Activated CD4-positive, alpha-beta T cell treated with anti-CD3 and anti-CD28 coated beads, Interleukin-2, amount 50 U/mL, for 4 hours (primary cell): ENCODE results near the gene VENTX.

ENCODE experiments used
- DNase-seq, 2 experiments: peaks; one replicate each; pipeline ENCODE4 v3.0.0-alpha.2; 2020

VENTX gene

DNA sequence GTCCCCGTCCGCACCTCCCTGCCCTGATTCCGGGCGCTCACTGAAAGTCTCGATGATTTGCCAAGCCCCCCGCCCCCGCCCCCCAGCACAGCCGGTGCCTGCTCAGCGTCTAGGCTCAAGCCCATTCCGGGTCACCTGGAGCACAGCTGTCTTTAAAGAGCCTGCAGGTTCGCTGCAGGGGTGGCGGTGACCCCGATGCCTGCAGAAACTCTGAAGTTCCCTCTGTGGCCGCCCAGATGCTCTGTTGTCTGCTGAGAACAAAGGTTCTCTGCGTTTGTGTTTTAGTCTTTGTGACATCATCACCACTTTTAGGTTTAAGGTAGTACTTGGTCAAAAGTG, 780 bp downstream of the VENTX start:
- no peak for DNase-seq

DNA sequence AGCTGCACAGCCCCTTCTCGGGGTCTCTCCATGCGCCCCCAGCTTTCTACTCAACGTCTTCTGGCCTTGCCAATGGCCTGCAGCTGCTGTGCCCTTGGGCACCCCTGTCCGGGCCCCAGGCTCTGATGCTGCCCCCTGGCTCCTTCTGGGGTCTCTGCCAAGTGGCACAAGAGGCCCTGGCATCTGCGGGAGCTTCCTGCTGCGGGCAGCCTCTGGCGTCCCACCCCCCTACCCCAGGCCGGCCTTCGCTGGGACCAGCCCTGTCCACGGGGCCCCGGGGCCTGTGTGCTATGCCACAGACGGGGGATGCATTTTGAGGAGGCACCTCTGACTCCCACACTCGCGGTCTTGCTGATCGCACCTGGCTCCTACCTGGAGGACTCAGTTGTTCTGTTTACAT, 2.3 kb downstream of the VENTX start:
- DNase-seq, result no peak

DNA sequence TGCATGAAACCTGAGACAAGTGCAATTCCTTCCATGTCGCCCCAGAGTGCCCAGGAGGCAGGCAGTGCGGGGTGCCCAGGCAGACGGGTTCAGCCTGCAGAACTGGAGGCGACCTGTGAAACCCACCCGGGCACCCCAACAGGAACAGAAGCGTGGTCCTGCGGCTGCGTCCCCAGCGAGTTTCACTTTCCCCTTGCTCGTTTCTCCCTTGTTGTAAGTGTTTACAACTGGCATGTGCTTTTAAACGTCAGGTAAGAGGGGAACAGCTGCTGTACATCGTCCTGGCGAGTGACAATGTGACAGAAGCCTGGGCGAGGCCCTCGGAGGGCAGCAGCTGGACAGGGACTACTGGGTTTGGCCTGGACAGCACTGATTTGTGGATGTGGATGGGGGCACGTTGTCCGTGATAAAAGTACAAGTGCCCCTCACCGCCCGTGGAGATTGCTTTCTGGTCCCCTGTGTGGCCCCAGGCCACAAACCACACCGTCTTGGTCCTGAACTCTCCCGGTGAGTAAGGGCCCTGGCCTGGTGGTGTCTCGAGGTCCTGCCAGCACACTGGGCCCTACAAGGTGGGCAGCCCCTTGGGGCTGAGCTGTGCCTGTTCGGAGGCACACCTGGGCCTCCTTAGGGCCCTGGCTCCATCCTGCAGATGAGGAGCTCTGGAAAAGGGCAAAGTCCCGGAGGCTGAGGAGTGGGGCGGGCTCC, 4.0 kb downstream of the VENTX start:
- no peak for DNase-seq

DNA sequence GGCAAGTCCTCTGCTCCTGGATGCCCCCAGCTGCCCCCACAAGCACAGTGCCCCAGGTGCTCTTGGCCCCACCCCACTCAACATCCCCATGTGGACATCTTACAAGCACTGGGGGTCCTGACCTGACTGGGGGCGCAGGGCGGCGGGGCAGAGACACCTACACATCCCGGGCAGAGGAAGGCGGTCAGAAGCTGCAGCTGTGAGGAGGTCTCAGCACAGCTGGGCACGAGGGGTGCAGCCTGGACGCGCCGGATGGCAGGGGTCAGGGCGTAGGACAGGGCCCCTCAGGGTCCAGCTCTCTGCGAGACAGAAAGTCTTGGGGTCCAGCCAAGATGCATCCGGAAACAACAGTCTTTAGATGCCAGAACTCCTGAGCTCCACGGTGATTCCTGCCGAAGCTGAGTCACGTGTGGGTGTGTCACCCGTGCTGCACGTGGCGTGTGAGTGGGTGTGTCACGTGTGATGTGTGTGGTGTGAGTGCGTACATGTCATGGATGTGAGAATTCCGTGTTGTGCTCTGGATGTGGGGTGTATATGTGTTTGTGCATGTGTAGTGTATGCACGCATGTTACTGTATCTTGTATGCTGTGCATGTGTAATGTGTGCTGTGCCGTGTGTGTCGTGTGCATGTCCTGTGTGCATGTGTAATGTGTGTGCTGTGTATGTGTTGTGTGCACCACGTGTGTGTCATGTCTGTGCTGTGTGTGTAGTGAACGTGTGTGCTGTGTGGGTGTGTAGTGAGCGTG, 5.1 kb downstream of the VENTX start:
- DNase-seq, result no peak

DNA sequence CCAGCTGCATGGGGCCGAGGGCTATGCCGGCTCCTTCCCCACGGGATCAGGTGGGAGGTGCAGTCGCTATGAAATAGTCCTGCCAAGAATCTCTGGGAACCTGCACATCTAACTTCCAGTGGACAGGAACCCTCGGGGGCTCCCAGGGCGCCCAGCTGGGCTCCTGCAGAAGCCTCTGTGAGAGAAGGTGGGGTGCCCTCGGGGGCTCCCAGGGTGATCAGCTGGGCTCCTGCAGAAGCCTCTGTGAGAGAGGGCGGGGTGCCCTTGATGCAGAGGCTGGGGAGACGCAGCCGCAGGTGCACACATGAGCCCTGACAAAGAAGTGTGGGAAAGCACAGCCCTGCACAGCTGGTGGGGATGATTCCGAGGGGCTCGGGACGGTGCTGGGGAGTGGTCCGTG, 5.9 kb downstream of the VENTX start:
- no peak for DNase-seq

DNA sequence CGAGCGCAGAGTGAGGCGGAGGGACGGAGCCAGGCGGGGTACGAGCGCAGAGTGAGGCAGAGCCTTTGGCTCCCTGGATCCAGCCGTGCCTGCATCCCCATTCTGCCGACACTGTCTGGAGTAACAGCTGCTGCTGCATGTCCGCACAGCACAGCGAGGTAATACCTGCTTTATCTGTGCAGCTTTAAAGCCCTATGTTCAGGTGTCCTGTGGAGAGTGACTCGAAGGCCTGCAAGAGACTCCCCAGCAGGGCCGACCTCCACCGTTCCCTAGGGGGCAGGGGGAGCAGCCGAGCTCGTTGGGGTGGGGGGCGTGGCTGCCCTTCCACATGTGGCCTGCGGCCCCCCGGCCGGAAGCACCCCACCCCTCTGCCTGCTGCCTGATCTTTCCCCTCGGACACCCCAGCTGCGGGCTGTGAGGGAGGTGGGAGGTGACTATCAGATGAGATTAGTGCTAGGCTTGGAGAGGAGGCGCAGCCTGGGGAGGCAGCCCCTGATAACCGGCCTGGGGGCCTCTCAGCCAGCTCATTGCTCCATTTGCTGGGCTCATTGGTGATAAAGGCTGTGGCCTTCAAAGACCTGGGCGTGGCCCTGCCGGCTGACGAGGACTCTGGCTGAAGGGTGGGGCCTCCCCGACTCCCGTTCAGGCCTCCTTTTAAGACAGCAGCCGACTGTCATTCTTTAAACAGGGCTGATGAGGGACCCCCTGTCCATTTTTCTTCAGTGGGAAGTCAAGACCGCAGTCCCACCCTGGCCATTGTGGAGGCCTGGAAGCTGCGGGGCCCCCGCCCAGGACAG, 8.0 kb downstream of the VENTX start:
- DNase-seq, result no peak

DNA sequence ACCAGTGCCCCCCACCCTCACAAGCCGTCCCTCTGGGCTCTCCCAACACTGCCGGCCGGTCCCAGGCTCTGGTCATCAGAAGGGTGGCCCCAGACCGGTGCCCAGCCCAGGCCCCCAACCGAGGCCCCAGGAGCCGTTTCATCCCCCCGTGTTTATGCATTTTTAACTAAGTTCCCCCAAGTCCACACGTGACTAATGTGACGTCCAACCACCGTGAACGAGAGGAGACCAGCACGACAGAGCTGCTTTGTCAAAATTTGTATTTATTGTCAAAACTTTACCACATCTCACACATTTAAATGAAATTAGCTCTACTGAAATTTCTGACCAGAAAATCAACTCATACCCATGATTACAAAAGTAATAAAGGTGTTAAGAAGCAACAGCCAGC, 8.6 kb downstream of the VENTX start:
- no peak for DNase-seq

DNA sequence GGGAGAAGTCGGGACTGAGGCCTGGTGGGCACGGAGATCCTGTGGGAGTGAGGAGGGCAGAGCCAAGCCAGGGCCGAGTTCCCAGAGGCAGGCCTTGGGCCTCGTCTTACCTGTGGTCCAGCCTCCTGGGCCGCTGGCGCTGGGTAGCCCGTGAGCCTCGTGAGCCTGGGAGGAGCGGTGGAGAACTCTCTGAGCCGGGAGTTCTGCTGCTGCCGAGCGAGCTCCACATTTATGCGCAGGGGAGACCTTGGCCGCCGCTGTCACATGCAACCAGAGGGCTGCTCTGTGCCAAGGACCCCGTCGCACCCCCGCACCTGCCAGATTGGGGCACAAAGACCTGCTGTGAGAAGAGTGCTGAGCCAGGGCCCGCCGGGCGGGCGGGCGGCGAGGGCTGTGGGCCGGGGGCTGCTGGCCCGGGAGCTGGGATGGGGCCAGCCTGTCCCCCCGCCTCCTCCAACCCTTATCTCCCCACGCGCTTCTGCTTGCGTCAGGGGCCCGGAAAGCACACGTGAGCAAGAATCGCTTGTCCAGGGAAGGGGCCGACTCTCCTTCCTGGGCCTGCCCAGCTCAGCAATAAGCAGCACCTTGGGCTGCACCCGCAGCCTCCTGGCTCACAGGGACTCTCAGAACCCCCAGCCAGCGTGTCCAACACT, 10.2 kb downstream of the VENTX start:
- no peak for DNase-seq

DNA sequence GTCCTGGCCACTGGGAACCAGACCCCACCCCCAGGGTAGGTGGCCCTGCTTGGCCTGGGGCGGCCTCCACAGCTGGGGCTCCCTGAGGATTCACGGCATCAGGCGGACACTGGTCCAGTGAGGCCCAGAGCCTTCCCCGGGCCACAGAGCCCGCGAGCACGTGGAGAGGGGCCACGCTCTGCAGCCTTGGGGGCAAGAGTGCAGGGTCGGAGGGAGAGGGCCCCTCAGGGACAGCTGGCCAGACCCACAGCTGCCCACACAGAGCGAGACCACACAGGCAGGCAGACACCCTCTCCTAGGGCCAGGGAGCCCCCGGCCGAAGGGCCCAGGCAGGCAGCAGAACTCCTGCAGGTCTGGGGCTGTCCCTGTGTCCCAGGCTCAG, 10.7 kb downstream of the VENTX start:
- no peak for DNase-seq

DNA sequence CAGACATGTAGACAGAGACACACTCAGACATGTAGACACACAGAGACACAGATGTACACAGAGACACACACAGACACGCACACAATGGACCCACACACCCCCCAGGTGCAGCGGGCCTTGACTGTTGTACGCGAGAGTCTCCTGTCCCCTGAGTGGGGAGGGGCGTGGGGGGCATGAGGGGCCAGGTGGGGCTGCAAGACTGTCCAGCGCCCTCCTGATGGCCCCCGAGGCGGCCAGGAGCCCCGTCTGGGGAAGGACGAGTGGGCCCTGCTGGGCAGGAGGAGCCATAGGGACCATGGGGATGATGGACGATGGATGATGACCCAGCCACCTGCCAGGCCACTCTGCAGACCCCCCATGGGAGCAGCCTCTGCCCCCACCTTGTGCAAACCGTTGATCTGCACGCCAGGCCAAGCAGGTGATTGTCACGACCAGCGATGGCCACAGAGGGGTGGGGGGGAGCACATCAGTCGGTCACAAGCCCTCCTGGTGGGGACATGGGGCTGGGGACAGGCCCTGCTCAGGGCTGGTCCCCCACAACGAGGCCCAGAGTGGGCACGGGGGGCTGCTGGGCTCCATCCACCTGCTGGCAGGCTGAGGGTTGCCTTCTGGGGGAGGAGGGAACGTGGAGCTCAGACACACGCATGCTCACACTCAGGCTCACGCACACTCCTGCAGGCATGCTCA, 11.6 kb downstream of the VENTX start:
- DNase-seq, result no peak

DNA sequence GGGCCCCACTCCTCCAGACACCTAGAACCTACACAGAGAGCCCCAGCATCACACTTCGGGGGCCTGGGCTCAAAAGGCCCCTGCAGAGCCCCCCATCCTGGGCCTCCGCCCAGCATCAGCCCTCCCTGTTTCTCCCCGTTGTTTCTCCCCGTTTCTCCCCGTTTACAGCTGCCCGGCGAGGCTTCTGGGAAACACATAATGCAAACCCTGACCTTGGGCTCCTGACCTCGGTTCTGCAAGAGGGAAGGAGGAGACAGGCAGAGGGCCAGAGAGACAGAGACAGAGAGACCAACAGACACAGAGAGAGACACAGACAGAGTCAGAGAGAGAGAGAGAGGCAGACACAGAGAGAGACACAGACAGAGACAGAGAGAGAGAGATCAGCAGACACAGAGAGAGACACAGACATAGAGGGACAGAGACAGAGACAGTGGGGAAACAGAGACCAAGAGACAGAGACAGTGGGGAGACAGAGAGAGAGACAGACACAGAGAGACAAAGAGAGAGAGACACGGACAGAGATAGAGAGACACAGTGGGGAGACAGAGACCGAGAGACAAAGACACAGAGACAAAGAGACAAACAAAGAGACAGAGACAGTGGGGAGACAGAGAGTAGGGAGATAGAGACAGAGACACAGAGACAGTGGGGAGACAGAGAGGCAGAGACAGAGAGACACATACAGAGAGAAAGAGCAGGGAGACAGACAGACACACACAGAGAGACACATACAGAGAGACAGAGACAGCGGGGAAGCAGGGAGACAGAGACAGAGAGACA, 12.5 kb downstream of the VENTX start:
- DNase-seq, result no peak

DNA sequence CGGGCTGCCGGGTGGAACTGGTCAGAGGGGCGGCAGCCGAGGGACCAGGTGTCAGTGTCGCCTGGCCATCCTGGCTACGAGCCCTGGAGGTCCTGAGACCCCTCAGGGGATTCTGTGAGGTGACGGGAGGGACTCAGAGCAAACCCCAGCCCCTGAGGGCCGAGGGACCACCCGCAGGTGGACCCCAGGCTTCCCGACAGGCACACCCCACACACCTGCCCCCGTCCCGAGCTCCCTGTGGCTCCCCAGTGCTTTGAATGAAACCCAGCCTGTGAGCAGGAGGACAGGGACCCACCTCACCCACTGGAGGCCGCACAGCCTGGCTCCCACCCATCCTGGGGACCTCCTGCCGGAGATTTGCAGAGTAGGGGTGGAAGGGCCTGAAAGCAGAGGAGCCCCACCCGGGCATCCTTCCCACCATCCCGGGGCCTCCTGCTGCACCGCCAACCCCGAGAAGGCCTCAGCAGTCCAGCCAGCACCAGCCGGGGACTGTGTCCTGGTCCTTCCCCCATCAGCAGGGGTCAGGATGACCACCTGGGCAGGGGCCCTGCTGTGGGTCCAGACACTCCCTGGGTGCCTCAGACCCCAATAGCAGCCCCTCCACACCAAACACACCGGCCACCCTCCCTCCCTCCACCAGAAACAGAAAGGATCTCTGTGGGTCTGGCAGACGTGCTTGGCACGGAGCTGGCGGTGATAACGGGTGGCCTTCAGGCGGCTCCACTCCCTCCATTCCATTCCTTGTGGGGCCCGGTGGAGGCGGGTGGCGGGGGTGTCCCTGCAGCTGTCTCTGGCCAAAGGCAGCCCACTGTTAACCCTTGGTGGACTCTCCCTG, 13.9 kb downstream of the VENTX start:
- DNase-seq, result no peak

DNA sequence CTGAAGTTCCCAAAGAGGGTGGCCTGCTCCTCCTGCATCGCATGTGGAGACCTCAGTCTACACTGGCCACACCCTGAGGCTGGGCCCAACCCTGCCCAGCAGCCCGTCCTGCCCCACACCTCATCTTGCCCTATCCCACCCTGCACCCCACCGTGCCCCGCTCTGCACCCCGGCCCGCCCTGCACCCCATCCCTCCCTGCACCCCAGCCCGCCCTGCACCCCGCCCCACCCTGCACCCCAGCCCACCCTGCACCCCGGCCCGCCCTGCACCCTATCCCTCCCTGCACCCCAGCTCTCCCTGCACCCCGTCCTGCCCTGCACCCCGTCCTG, 14.5 kb downstream of the VENTX start:
- no peak for DNase-seq

DNA sequence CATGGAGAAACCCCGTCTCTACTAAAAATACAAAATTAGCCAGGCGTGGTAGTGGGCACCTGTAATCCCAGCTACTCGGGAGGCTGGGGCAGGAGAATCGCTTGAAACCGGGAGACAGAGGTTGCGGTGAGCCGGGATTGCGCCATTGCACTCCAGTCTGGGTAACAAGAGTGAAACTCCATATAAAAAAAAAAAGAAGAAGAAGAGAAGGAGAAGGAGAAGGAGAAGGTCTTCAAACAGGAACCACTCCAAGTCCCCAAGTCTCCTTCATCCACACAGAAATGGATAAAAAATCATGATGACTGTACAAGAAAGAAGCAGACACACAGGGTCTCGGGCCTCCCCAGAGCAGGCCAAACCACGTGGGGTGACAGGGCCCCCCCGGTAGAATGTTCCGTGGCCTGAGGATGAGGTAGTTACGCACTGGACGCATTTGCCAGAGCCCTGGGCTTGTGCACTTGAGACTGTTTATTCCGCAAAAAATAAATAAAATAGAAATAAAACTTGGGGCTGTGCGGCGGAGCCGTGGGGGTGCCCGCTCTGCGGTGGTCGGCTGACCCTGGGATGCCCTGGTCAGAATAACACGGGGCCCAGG, 15.8 kb downstream of the VENTX start:
- DNase-seq, result no peak

DNA sequence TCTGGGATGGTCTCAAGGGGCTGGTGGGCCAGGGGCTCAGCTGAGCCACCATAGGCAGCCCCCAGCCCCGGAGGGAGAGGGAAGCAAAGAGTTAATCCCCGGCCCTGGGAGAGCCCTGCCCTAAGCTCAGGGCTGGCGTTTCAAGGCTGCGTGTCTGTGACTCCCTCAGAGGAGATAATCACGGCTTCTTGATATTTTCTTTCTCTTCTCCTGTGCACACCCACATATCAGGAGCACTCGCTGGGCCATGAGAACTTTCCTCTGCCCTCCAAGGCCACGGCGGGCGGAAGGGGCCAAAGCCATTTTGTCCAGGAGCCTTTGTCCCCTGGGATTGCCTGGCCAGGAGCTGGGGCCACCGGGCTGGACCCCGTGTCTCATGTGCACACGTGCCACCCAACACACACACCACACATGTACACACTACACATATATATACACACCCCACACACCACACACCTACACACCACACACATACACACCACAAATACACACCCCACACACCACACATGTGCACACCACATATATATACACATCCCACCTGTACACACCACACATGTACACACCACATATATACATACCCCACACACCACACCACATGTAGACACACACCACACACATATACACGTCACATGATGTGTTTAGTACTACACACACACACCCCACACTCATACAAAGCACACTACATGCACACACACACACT, 16.9 kb downstream of the VENTX start:
- no peak for DNase-seq

DNA sequence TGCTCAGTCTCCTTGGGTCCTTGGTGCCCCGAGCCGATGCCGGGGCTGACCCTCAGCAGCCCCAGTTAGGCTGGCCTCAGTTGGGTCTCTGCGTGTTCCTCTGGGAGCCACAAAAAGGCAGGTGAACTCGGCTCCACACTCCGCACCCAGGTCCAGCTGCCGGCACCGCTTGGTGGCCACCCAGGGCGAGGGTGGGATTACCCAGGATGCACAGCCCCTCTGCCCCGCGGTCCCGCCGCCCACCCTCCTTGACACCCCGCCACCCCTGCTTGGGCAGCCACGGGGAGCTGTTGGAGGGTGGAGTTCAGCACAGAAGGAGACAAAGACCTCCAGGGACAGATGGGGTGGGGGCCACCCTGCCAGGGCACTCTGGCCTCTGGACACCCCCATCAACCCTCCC, 17.7 kb downstream of the VENTX start:
- DNase-seq, result no peak

DNA sequence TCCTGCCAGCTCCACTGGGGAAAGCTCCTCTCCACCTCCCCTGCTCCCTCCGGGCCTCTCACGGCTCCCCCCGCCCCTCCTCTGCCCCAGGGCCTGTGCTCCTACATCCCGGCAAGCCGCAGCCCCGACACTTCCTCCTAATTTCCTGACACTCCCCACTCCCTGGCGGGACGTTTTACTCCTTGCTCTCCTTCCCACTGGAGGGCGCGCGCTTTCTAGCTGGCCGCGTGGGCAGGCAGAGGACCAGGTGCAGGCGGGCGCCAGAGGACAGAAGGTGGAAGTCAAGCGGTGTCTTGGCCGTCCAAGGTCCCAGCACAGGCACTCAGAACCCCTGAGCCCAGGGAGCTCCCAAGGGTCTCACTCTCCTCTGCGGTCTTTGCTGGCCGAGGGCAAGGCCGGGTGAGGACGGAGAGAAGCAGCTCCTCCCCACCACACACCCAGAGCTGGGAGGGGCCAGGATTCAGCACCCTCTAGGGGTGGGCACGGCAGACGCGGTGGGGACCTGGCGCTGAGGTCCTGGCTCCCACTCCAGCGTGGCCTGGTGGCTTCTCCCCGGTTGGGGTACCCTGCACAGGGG, 19.9 kb downstream of the VENTX start:
- DNase-seq, result no peak

DNA sequence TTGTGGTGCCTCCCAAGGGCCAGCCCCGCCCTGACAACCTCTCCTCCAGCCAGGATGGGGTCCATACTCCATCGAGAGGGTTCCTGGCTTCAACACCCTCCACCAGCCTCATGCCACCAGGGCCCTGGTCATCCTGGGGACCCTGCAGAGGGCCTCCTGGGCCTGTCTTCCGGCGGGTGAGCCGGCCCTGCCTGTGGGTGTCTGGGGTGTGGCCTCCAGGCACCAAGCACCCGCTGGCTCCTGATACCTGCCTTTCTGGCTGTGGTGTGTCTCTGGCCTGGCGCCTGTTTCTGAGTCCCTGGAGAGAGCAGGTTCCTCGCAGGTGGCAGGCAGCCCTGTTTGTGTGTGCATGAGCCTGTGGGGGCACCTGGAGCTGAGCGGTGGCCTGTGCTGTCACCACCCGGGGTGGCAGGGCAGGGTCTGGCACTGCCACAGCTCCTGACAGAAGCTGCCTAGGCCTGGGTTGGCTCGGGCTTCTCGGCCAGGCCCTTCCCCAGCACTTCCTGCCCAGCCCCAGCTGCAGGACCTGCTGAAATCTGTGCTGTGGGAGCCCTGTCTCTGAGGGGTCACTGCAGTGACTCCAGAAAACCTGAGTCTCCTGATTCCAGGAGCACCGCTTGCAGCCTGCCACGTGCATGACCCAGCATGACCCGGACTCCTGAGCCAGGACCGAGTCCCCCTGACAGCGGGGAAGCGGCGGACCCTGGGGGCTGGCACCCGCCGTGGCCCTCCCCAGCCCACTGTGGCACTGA, 20.6 kb downstream of the VENTX start:
- DNase-seq, result no peak
